ENCODE results near the gene SLC9C2. TPM values are rescaled to one million over a fixed set of nuclear protein-coding genes. Genes with fewer than 3 reads are reported as not detected.

The SLC9C2 gene
- total RNA-seq, 1 experiment from 2014 or later: not detected

GRCh38 chr1:173555651-173556305, 47.1 kb downstream of the SLC9C2 start:
- Histone ChIP-seq H4K20me1 (ENCODE audit: control insufficient read depth, insufficient read depth, insufficient read length) (no peaks in the 10 kb centered on the region), H3K18ac (ENCODE audit: insufficient read length, low read depth, low read length) (no peak overlapping the region), H3K9me3 (ENCODE audit: control insufficient read depth, low read depth, low read length) (no peaks in the 10 kb centered on the region), H3K14ac (ENCODE audit: insufficient read depth, low read length) (no peak overlapping the region), H3K27me3 (ENCODE audit: insufficient read depth, low read length) (no peaks in the 10 kb centered on the region), H2BK20ac (ENCODE audit: low read depth, low read length, poor library complexity, severe bottlenecking) (no peak overlapping the region), H4K5ac (ENCODE audit: insufficient read length, low read depth, low read length) (no peak overlapping the region), H2BK120ac (ENCODE audit: low read depth, low read length, poor library complexity, severe bottlenecking) (no peak overlapping the region), H2AK5ac (ENCODE audit: insufficient read length, low read length) (no peak overlapping the region), H3K23ac (ENCODE audit: insufficient read length, low read depth, low read length) (no peak overlapping the region), H3K4me1 (ENCODE audit: insufficient read depth, low read length) (no peaks in the 10 kb centered on the region), H4K91ac (ENCODE audit: insufficient read length, low read depth, low read length) (no peak overlapping the region), H3K79me2 (ENCODE audit: insufficient read depth, low read length) (no peaks in the 10 kb centered on the region), H2AFZ (ENCODE audit: low read length) (no peak overlapping the region), H3K9ac (ENCODE audit: extremely low read depth, insufficient read length, low read length) (no peak overlapping the region), H3T11ph (ENCODE audit: low read length) (no peak overlapping the region), H3K23me2 (ENCODE audit: insufficient read length, low read depth, low read length, poor library complexity, severe bottlenecking) (no peaks in the 10 kb centered on the region), H2BK15ac (ENCODE audit: low read depth, low read length) (no peak overlapping the region), H3K79me1 (ENCODE audit: insufficient read depth, low read depth, low read length, poor library complexity, severe bottlenecking) (no peaks in the 10 kb centered on the region), H4K8ac (replicated peaks; ENCODE audit: insufficient read length, low read depth, low read length) (no peak overlapping the region), H3K27ac (ENCODE audit: insufficient read length, low read depth, low read length) (no peak overlapping the region), H3K4me2 (ENCODE audit: insufficient read depth, insufficient read length, low read length) (no peak overlapping the region), H2BK5ac (ENCODE audit: insufficient read length, low read length) (no peak overlapping the region), H2BK12ac (ENCODE audit: insufficient read length, low read depth, low read length) (no peak overlapping the region), H3K56ac (ENCODE audit: insufficient read length, low read depth, low read length) (no peak overlapping the region), H3K4ac (ENCODE audit: low read depth, low read length) (no peak overlapping the region)
- no peak for TF ChIP-seq CTCF (conservative IDR thresholded peaks at IDR 0.05)
- no CpG with 5 or more reads among the region's 5 CpGs for WGBS (ENCODE audit: extremely low coverage, insufficient read length, low lambda C conversion rate)
- Mint-ChIP-seq H3K4me1 (no peaks in the 10 kb centered on the region), H3K36me3 (ENCODE audit: insufficient read depth in 1 of 3, low read depth in 3 of 3) (no peaks in the 10 kb centered on the region), H3K27ac (no peak overlapping the region), H3K27me3 (ENCODE audit: low read depth) (no peaks in the 10 kb centered on the region), H3K9me3 (no peaks in the 10 kb centered on the region), H3K4me3 (no peak overlapping the region)
- no peak for DNase-seq
